ENCODE measurements around the gene SOS2.

The SOS2 gene

DNA sequence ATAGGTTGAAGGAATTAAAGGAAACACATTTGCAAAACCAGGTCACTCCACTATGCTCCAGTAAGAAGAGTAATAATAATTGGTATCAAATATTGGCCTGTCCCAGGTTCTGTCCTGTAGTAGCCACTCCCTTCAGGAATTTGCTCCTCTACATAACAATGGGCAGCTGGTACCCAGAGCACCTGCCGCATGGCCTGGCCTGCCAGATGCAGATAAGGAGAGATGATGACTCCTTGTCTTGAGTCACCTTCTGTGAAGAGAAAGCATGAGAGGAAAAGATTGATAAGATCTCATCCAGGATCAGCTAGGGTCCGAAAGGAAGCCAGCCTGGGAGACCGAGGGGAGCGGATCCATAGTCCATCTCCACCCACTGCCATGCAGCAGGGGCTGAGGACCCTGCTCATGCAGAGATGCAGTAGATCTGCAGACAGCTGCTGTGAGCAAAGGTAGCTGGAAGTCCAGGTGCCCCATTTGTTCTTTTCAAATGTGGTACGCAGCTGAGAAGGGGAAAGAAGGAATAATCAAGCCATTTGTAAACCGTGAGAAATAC is 139.3 kb downstream of the SOS2 start:
- Histone ChIP-seq H3K36me3 (replicated peaks; ENCODE audit: insufficient read depth, low read length) (no peaks in the 10 kb centered on the region), H3K27ac (ENCODE audit: low read length) (no peak overlapping the region), H3K4me3 (ENCODE audit: low read length) (no peak overlapping the region), H3F3A (ENCODE audit: insufficient read depth, low read length) (0 out of 2 replicates have a peak, but pooled peaks cover 10% of the 10 kb centered on the region), H2AFZ (ENCODE audit: low read length) (no peak overlapping the region), H3K9me3 (replicated peaks; ENCODE audit: insufficient read depth, low read length) (no peaks in the 10 kb centered on the region), H3K79me2 (ENCODE audit: low read length) (no peaks in the 10 kb centered on the region), H3K4me2 (ENCODE audit: low read depth, low read length) (no peak overlapping the region), H4K20me1 (ENCODE audit: insufficient read depth, low read length) (no peaks in the 10 kb centered on the region), H3K9me2 (replicated peaks; ENCODE audit: insufficient read depth, low read length) (no peaks in the 10 kb centered on the region), H3K27me3 (replicated peaks; ENCODE audit: insufficient read depth, low read length) (no peaks in the 10 kb centered on the region), H3K4me1 (ENCODE audit: low read length) (peaks cover 13% of the 10 kb centered on the region), H3K9ac (ENCODE audit: low read length) (no peak overlapping the region)
- no peak for DNase-seq
- TF ChIP-seq EZH2 (optimal IDR thresholded peaks at IDR 0.05; ENCODE audit: low read depth, low read length): no peak
- no peak for TF ChIP-seq EZH2phosphoT487 (IDR thresholded peaks at IDR 0.05; ENCODE audit: low read length)
- TF ChIP-seq CTCF (IDR thresholded peaks at IDR 0.05; ENCODE audit: low read length): no peak

DNA sequence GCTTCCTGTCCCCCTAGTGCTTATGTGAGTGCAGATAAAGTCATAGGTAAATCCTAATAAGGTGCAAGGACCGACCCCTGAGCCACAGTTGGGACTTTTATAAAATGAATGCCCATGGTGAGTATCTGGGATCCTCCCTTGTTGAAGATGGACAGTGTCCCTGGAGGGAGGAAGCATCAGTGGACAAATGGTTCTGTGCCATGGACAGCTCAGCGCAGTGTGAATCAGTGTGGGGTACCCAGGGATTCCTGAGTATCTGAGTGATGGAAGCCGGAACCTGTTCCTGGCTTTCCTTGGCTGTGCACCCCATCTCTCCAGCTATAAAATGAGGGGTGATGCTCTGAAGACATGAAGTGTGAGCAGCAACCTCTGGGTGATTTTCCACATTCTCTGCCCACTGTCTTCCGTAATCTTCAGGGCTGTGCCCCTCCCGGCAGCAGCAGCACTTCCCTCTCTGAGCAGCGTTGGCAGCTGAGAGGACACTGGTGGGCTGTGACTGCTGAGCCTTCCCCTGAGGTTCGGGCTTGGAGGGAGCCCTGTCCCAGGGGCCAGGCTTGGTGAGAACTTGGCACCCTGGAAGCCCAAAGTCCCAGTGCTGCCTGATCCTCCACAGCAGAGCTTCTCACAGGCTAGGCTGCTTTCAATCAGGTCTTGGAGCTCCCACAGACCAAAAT is 140.0 kb downstream of the SOS2 start:
- Histone ChIP-seq H4K20me1 (ENCODE audit: insufficient read depth, low read length) (no peaks in the 10 kb centered on the region), H3K9me2 (replicated peaks; ENCODE audit: insufficient read depth, low read length) (no peaks in the 10 kb centered on the region), H3F3A (ENCODE audit: insufficient read depth, low read length) (0 out of 2 replicates have a peak, but pooled peaks cover 11% of the 10 kb centered on the region), H3K79me2 (ENCODE audit: low read length) (no peaks in the 10 kb centered on the region), H3K4me1 (ENCODE audit: low read length) (peaks cover 13% of the 10 kb centered on the region), H3K9me3 (replicated peaks; ENCODE audit: insufficient read depth, low read length) (no peaks in the 10 kb centered on the region), H3K4me2 (ENCODE audit: low read depth, low read length) (no peak overlapping the region), H3K4me3 (ENCODE audit: low read length) (no peak overlapping the region), H3K36me3 (replicated peaks; ENCODE audit: insufficient read depth, low read length) (no peaks in the 10 kb centered on the region), H3K27me3 (replicated peaks; ENCODE audit: insufficient read depth, low read length) (no peaks in the 10 kb centered on the region), H3K27ac (ENCODE audit: low read length) (no peak overlapping the region), H3K9ac (ENCODE audit: low read length) (no peak overlapping the region), H2AFZ (ENCODE audit: low read length) (no peak overlapping the region)
- TF ChIP-seq EZH2phosphoT487 (IDR thresholded peaks at IDR 0.05; ENCODE audit: low read length): no peak
- TF ChIP-seq CTCF (IDR thresholded peaks at IDR 0.05; ENCODE audit: low read length): no peak
- no peak for TF ChIP-seq EZH2 (optimal IDR thresholded peaks at IDR 0.05; ENCODE audit: low read depth, low read length)
- DNase-seq: no peak

DNA sequence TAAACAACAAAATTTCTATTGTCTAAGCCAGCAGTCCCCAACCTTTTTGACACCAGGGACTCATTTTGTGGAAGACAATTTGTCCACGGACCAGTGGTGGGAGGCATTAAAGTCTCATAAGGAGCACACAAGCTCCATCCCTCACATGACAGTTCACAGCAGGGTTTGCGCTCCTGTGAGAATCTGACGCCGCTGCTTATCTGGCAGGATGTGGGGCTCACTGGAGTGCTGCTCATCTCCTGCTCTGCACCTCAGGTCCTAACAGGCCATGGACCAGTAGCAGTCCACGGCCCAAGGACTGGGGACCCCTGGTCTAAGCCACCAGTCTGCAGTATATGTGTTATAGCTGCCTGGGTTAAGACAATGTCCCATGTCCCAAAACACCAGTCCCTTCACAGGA is 142.2 kb downstream of the SOS2 start:
- Histone ChIP-seq H3K4me3 (ENCODE audit: low read length) (no peak overlapping the region), H3F3A (ENCODE audit: insufficient read depth, low read length) (peaks cover 12% of the 10 kb centered on the region), H3K27ac (ENCODE audit: low read length) (no peak overlapping the region), H3K4me1 (ENCODE audit: low read length) (peaks cover 19% of the 10 kb centered on the region), H3K9ac (ENCODE audit: low read length) (no peak overlapping the region), H3K9me2 (replicated peaks; ENCODE audit: insufficient read depth, low read length) (no peaks in the 10 kb centered on the region), H3K4me2 (ENCODE audit: low read depth, low read length) (no peak overlapping the region), H3K36me3 (replicated peaks; ENCODE audit: insufficient read depth, low read length) (no peaks in the 10 kb centered on the region), H3K79me2 (ENCODE audit: low read length) (no peaks in the 10 kb centered on the region), H2AFZ (ENCODE audit: low read length) (no peak overlapping the region), H3K27me3 (replicated peaks; ENCODE audit: insufficient read depth, low read length) (no peaks in the 10 kb centered on the region), H3K9me3 (replicated peaks; ENCODE audit: insufficient read depth, low read length) (no peaks in the 10 kb centered on the region), H4K20me1 (ENCODE audit: insufficient read depth, low read length) (no peaks in the 10 kb centered on the region)
- no peak for DNase-seq
- no peak for TF ChIP-seq EZH2 (optimal IDR thresholded peaks at IDR 0.05; ENCODE audit: low read depth, low read length)
- TF ChIP-seq EZH2phosphoT487 (IDR thresholded peaks at IDR 0.05; ENCODE audit: low read length): no peak
- TF ChIP-seq CTCF (IDR thresholded peaks at IDR 0.05; ENCODE audit: low read length): no peak

Measured in MM.1S (cell line).